K562 (cell line): ENCODE results near the gene STRADB.

ENCODE experiments used
- CBFB ChIP-seq: sonication (generic); formaldehyde crosslinking; IDR thresholded peaks from 2 replicates; pipeline ENCODE4 v1.4.0; 2020; ENCODE audit warnings: mild to moderate bottlenecking, missing genetic modification reagents
- CBX3 ChIP-seq, 2 experiments: IDR thresholded peaks; 1 replicate in 1 of 2; 2 replicates in 1 of 2; pipeline ENCODE4 v1.6.1; 2012; ENCODE audit warnings: inconsistent platforms in 2 of 2, low read length in 2 of 2, borderline replicate concordance in 1 of 2, control low read depth in 1 of 2
- CHD2 ChIP-seq: IDR thresholded peaks from 2 replicates; pipeline ENCODE4 v1.6.1; 2011; ENCODE audit warnings: low read depth, low read length
- E2F1 ChIP-seq: sonication (generic); formaldehyde crosslinking; IDR thresholded peaks from 2 replicates; pipeline ENCODE4 v1.8.1; 2023; ENCODE audit warnings: mild to moderate bottlenecking, missing genetic modification reagents, moderate library complexity
- E2F6 ChIP-seq, 2 experiments: IDR thresholded peaks; 2 replicates each; pipeline ENCODE4 v1.6.1; 2011; ENCODE audit warnings: borderline replicate concordance in 1 of 2, control low read depth in 1 of 2, low read depth in 1 of 2, low read length in 1 of 2, mild to moderate bottlenecking in 1 of 2, mixed read lengths in 1 of 2, moderate library complexity in 1 of 2; ENCODE audit not compliant: insufficient read depth in 1 of 2, insufficient read length in 1 of 2, poor library complexity in 1 of 2, severe bottlenecking in 1 of 2; ENCODE audit errors: extremely low read depth in 1 of 2
- EZH2 ChIP-seq: IDR thresholded peaks from 2 replicates; pipeline ENCODE4 v1.6.1; 2012; ENCODE audit warnings: low read depth, mild to moderate bottlenecking, inconsistent platforms, low read length, borderline replicate concordance
- HCFC1 ChIP-seq: IDR thresholded peaks from 2 replicates; pipeline ENCODE4 v1.6.1; 2012; ENCODE audit warnings: low read depth, low read length, improper control_type of control experiment
- MAFF ChIP-seq: IDR thresholded peaks from 2 replicates; pipeline ENCODE4 v1.6.1; 2012; ENCODE audit warnings: low read length, improper control_type of control experiment
- RNF2 ChIP-seq: sonication (generic); IDR thresholded peaks from 2 replicates; pipeline ENCODE4 v1.6.1; 2016
- SMAD2 ChIP-seq: fragments of 150-350 bp; IDR thresholded peaks from 2 replicates; pipeline ENCODE4 v1.6.1; 2014; ENCODE audit warnings: low read depth, mild to moderate bottlenecking, low read length
- TCF7L2 ChIP-seq: fragments of 150-350 bp; IDR thresholded peaks from 2 replicates; pipeline ENCODE4 v1.6.1; 2016; ENCODE audit warnings: low read depth, mild to moderate bottlenecking, low read length, moderate library complexity
- UBTF ChIP-seq, 2 experiments: IDR thresholded peaks; 2 replicates each; pipeline ENCODE4 v1.6.1; 2012; ENCODE audit warnings: improper control_type of control experiment in 2 of 2, low read depth in 2 of 2, low read length in 2 of 2, borderline replicate concordance in 1 of 2
- ZNF146 ChIP-seq: IDR thresholded peaks from one replicate; pipeline ENCODE4 v1.6.1; 2018; ENCODE audit warnings: missing compliant biosample characterization; ENCODE audit not compliant: unreplicated experiment
- ZNF41 ChIP-seq: fragments of 250-450 bp; sonication (Bioruptor Pico); conservative IDR thresholded peaks from 2 replicates; pipeline ENCODE4 v1.4.0; 2020; ENCODE audit warnings: mild to moderate bottlenecking

DNA sequence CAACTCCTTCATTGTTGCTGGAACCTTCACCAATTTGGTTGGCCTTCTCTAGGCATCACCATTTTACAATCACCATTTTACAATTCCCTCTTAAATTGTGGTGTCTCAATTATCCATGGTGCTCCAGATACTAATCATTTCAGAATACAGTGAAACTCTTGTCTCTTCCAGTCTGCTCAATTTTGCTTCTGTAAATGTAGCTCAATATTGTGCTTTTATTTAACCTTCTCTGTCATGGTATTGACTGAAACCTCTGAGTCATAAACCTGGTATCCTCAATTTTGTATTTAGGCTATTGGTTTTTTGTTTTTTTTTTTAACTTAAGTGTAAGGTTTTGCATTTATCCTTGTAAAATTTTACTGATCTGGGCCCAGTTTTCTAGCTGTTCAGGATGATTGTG lies 16.1 kb downstream of the STRADB start:
- TF ChIP-seq EZH2: no peak
- TF ChIP-seq ZNF41 (CRISPR knock-in tag): no peak
- no peak for TF ChIP-seq HCFC1
- TF ChIP-seq UBTF (IDR thresholded peaks at IDR 0.05; ENCODE audit: borderline replicate concordance in 1 of 2, low read depth in 2 of 2, low read length in 2 of 2): no peak
- no peak for TF ChIP-seq MAFF
- TF ChIP-seq RNF2: no peak
- no peak for TF ChIP-seq CBX3 (IDR thresholded peaks at IDR 0.05; ENCODE audit: borderline replicate concordance in 1 of 2, low read length in 2 of 2)
- TF ChIP-seq CBFB (CRISPR knock-in tag): no peak
- no peak for TF ChIP-seq ZNF146 (CRISPR knock-in tag)
- TF ChIP-seq TCF7L2: no peak
- no peak for TF ChIP-seq E2F6 (IDR thresholded peaks at IDR 0.05; ENCODE audit: borderline replicate concordance in 1 of 2, extremely low read depth in 1 of 2, insufficient read depth in 1 of 2, insufficient read length in 1 of 2, low read depth in 1 of 2, low read length in 1 of 2, poor library complexity in 1 of 2, severe bottlenecking in 1 of 2)
- no peak for TF ChIP-seq SMAD2
- no peak for TF ChIP-seq E2F1 (CRISPR knock-in tag)
- no peak for TF ChIP-seq CHD2
